Measurements from ENCODE around the gene MYO7A.

- TF ChIP-seq CTCF (IDR thresholded peaks at IDR 0.05) (no peak), POLR2A (IDR thresholded peaks at IDR 0.05) (no peak), POLR2AphosphoS5 (IDR thresholded peaks at IDR 0.05) (no peak), EP300 (IDR thresholded peaks at IDR 0.05) (no peak)
Observed at GRCh38 chr11:77103319-77103718, 24.7 kb upstream of the MYO7A start.
